Esophagus squamous epithelium (tissue), 5 donors: ENCODE results near the gene PPP4C. TPM values are rescaled to one million over a fixed set of nuclear protein-coding genes. Genes with fewer than 3 reads are reported as not detected.
A peak's percentile ranks its signal among the peaks of the same experiment; 100 is the strongest.

Source experiments
- DNase-seq: peaks from one replicate; lab custom pipeline; 2025; lab: John Stamatoyannopoulos, UW
- H3K27ac ChIP-seq, 4 donors: fragments of 200-600 bp; sonication (generic); one replicate each; pipeline ENCODE4 v1.5.1; 2016 to 2019; ENCODE audit warnings: mild to moderate bottlenecking in 1 of 4
- H3K27me3 ChIP-seq, 4 donors: fragments of 200-600 bp; sonication (generic); 1 replicate in 3 of 4; 2 replicates in 1 of 4; pipeline versions ENCODE4 v1.5.1 to v1.6.0; 2017 to 2021; ENCODE audit warnings: antibody characterized with exemption in 1 of 4
- H3K36me3 ChIP-seq, 3 donors: fragments of 200-600 bp; sonication (generic); one replicate each; pipeline ENCODE4 v1.5.1; 2016 to 2019
- H3K4me1 ChIP-seq, 3 donors: fragments of 200-600 bp; sonication (generic); one replicate each; pipeline ENCODE4 v1.5.1; 2017 to 2019
- H3K4me3 ChIP-seq, 4 donors: fragments of 200-600 bp; sonication (generic); 1 replicate in 3 of 4; 2 replicates in 1 of 4; pipeline ENCODE4 v1.5.1; 2016 to 2019; ENCODE audit warnings: mild to moderate bottlenecking in 2 of 4, moderate library complexity in 1 of 4
- H3K9me3 ChIP-seq, 3 donors: fragments of 200-600 bp; sonication (generic); one replicate each; pipeline ENCODE4 v1.5.1; 2016 to 2019
- CTCF ChIP-seq, 6 experiments: fragments of 450-650 bp in 4 of 6; fragments of 200-600 bp in 2 of 6; sonication (generic) in 2 of 6; IDR thresholded peaks; one replicate each; pipeline ENCODE4 v1.5.1; 2016 to 2019; ENCODE audit warnings: antibody characterized with exemption in 6 of 6, mild to moderate bottlenecking in 4 of 6, moderate library complexity in 4 of 6
- POLR2A ChIP-seq, 4 donors: fragments of 450-650 bp; IDR thresholded peaks; one replicate each; pipeline ENCODE4 v1.6.1; 2017; ENCODE audit warnings: antibody characterized with exemption in 4 of 4, mild to moderate bottlenecking in 4 of 4, moderate library complexity in 3 of 4
- WGBS, 2 donors: methylation state at CpG; one replicate each; pipeline ENCODE4 v1.1.5; 2018; 5-methylcytosine and 5-hydroxymethylcytosine counted together
- intact Hi-C: fragments of 100-400 bp; cut with DNase I; formaldehyde crosslinking; loops from one replicate; pipeline ENCODE4 v1.15.0; 2022
- total RNA-seq, 4 donors: library from RNA; depleted of rRNA; stranded (reverse); fragments of >200 nt; gene quantifications; one replicate each; pipeline ENCODE4 v1.1.0, GENCODE V29; 2016
- donor health status: DM: yes; HTN: yes; CAD: no.

PPP4C gene
- total RNA-seq, 4 donors from 2014 or later: 67.9 to 100 (median 78.4) TPM

- H3K4me1 ChIP-seq: peaks cover 18 to 70% (median 29%) of the 10 kb centered on the region in 3 donors
- no peaks in the 10 kb centered on the region for H3K27me3 ChIP-seq
- no peak overlapping the region for H3K4me3 ChIP-seq
- TF ChIP-seq POLR2A (IDR thresholded peaks at IDR 0.05): no peak
- TF ChIP-seq CTCF (IDR thresholded peaks at IDR 0.05): peak; percentile 23 to 66 (median 51)
- intact Hi-C loops: no loop called here
- DNase-seq: no peak
- no peaks in the 10 kb centered on the region for H3K36me3 ChIP-seq
- no peaks in the 10 kb centered on the region for H3K9me3 ChIP-seq
- 17 to 27% methylated on average over 7 to 9 of the region's 10 CpGs for WGBS, 2 donors
- H3K27ac ChIP-seq: peak overlapping the region in 3 of 4 donors; percentile 62 to 73 (median 65)
Observed at GRCh38 chr16:30054959-30055553, 20.7 kb upstream of the PPP4C start.

- no peak overlapping the region for H3K4me3 ChIP-seq
- peaks cover 22 to 63% (median 28%) of the 10 kb centered on the region in 3 donors for H3K4me1 ChIP-seq
- WGBS, 2 donors: 69 to 84% methylated on average over 4 of the region's 4 CpGs
- H3K27me3 ChIP-seq: no peaks in the 10 kb centered on the region
- DNase-seq: no peak
- H3K9me3 ChIP-seq: no peaks in the 10 kb centered on the region
- no peak for TF ChIP-seq CTCF (IDR thresholded peaks at IDR 0.05)
- TF ChIP-seq POLR2A (IDR thresholded peaks at IDR 0.05): no peak
- intact Hi-C loops: no loop called here
- H3K27ac ChIP-seq: peak overlapping the region in 3 of 4 donors; percentile 23 to 47 (median 25)
- H3K36me3 ChIP-seq: no peaks in the 10 kb centered on the region
Observed at GRCh38 chr16:30060346-30060745, 15.4 kb upstream of the PPP4C start.

GRCh38 chr16:30060836-30061554 is 14.8 kb upstream of the PPP4C start:
- H3K36me3 ChIP-seq: no peaks in the 10 kb centered on the region
- H3K27me3 ChIP-seq: no peaks in the 10 kb centered on the region
- H3K4me3 ChIP-seq: no peak overlapping the region
- H3K4me1 ChIP-seq: peaks cover 22 to 58% (median 23%) of the 10 kb centered on the region in 3 donors
- intact Hi-C loops: no loop called here
- DNase-seq: no peak
- WGBS, 2 donors: 44 to 86% methylated on average over 1 to 2 of the region's 2 CpGs
- no peaks in the 10 kb centered on the region for H3K9me3 ChIP-seq
- no peak for TF ChIP-seq CTCF (IDR thresholded peaks at IDR 0.05)
- TF ChIP-seq POLR2A (IDR thresholded peaks at IDR 0.05): no peak
- H3K27ac ChIP-seq: peak overlapping the region in 3 of 4 donors; percentile 23 to 47 (median 25)

GRCh38 chr16:30063278-30063892 is 12.4 kb upstream of the PPP4C start:
- DNase-seq: no peak
- H3K4me1 ChIP-seq: peaks cover 36 to 69% (median 40%) of the 10 kb centered on the region in 3 donors
- WGBS, 2 donors: 65 to 93% methylated on average over 3 to 6 of the region's 12 CpGs
- H3K27me3 ChIP-seq: no peaks in the 10 kb centered on the region
- TF ChIP-seq POLR2A (IDR thresholded peaks at IDR 0.05): no peak
- TF ChIP-seq CTCF (IDR thresholded peaks at IDR 0.05): no peak
- H3K27ac ChIP-seq: peak overlapping the region; percentile 98 to 100 (median 100)
- intact Hi-C loops: no loop called here
- no peaks in the 10 kb centered on the region for H3K9me3 ChIP-seq
- peak overlapping the region; percentile 92 to 98 (median 95) for H3K4me3 ChIP-seq
- peaks cover 7 to 17% (median 16%) of the 10 kb centered on the region in 3 donors for H3K36me3 ChIP-seq
